K562 (cell line): ENCODE results near the gene PRSS57. TPM values are rescaled to one million over a fixed set of nuclear protein-coding genes. Genes with fewer than 3 reads are reported as not detected.

Experiments used
- ATAC-seq: fragments of 200-7000 bp; cut with Tn5 transposase; 3 replicates; pipeline ENCODE4 v1.9.1; 2020; ENCODE audit warnings: moderate library complexity
- BruUV-seq: library from RNA; stranded (reverse); fragments of 400-500 nt; replicated peaks from 2 replicates; lab custom pipeline; 2021; lab: Mats Ljungman, UMichigan
- CTCF ChIA-PET: fragments of 300-600 bp; formaldehyde crosslinking; extraction: SDS; loops from one replicate; lab custom pipeline; 2021; ENCODE audit warnings: low intra/inter-chr PET ratio; lab: Yijun Ruan, JAX
- POLR2A ChIA-PET: fragments of 300-600, 350-650 bp; sonication (Branson Sonifier 250); formaldehyde crosslinking; extraction: SDS; loops from one replicate; lab custom pipeline; 2021; ENCODE audit warnings: antibody characterized with exemption, inconsistent platforms; lab: Yijun Ruan, JAX
- DNase-seq, 4 experiments: peaks; one replicate each; pipeline versions ENCODE4 v3.0.0 to v3.0.0-alpha.2; 2011 to 2018; ENCODE audit warnings: low spot score in 3 of 4, mixed read lengths in 3 of 4; ENCODE audit errors: extremely low read depth in 1 of 4
- FAIRE-seq: peaks from 2 replicates; lab custom pipeline; 2011; peaks lifted over from hg19 to GRCh38; lab: Jason Lieb, UNC
- H2AFZ ChIP-seq: 2 replicates; pipeline ENCODE4 v1.6.0; 2011; ENCODE audit warnings: low read depth, low read length, control low read depth, inconsistent platforms
- H3K27ac ChIP-seq: fragments of 200-600 bp; 3 replicates; pipeline ENCODE4 v1.8.0; 2011; ENCODE audit warnings: low read depth, mild to moderate bottlenecking, control low read depth, inconsistent platforms, low read length, moderate library complexity, mixed read lengths; ENCODE audit errors: extremely low read depth
- H3K27me3 ChIP-seq, 2 experiments: fragments of 300-600 bp in 1 of 2; 2 replicates in 1 of 2; 3 replicates in 1 of 2; pipeline versions ENCODE4 v1.6.0 to v1.8.0; 2011; ENCODE audit warnings: inconsistent platforms in 2 of 2, low read length in 2 of 2, mild to moderate bottlenecking in 1 of 2, mixed read lengths in 1 of 2, moderate library complexity in 1 of 2; ENCODE audit not compliant: control insufficient read depth in 2 of 2, insufficient read depth in 2 of 2
- H3K36me3 ChIP-seq: fragments of 300-600 bp; 3 replicates; pipeline ENCODE4 v1.8.0; 2011; ENCODE audit warnings: mild to moderate bottlenecking, low read length, inconsistent platforms; ENCODE audit not compliant: control insufficient read depth, insufficient read depth
- H3K4me1 ChIP-seq, 2 experiments: fragments of 200-600 bp in 1 of 2; replicated peaks in 1 of 2; 2 replicates in 1 of 2; 3 replicates in 1 of 2; pipeline versions ENCODE4 v1.5.1 to v1.8.0; 2011; ENCODE audit warnings: inconsistent platforms in 2 of 2, low read length in 2 of 2, mild to moderate bottlenecking in 1 of 2, mixed read lengths in 1 of 2, moderate library complexity in 1 of 2; ENCODE audit not compliant: control insufficient read depth in 2 of 2, insufficient read depth in 2 of 2
- H3K4me2 ChIP-seq: 2 replicates; pipeline ENCODE4 v1.6.1; 2011; ENCODE audit warnings: low read length, control low read depth, inconsistent platforms, mixed read lengths; ENCODE audit not compliant: insufficient read depth
- H3K4me3 ChIP-seq: fragments of 200-600 bp; sonication (generic), shearing (Covaris generic); 2 replicates; pipeline ENCODE4 v1.5.1; 2016; ENCODE audit warnings: control low read depth, inconsistent platforms
- H3K79me2 ChIP-seq: fragments of 200-600 bp; 3 replicates; pipeline ENCODE4 v1.8.0; 2011; ENCODE audit warnings: low read length, inconsistent platforms; ENCODE audit not compliant: control insufficient read depth, insufficient read depth
- H3K9ac ChIP-seq, 2 experiments: 2 replicates each; pipeline versions ENCODE4 v1.6.0 to v1.6.1; 2011; ENCODE audit warnings: low read depth in 2 of 2, low read length in 2 of 2, control low read depth in 1 of 2, inconsistent platforms in 1 of 2, mild to moderate bottlenecking in 1 of 2, mixed read lengths in 1 of 2; ENCODE audit not compliant: insufficient read depth in 1 of 2
- H3K9me1 ChIP-seq: one replicate; pipeline ENCODE4 v1.6.0; 2011; ENCODE audit warnings: inconsistent platforms, mild to moderate bottlenecking, low read length, moderate library complexity; ENCODE audit not compliant: control insufficient read depth, insufficient read depth
- H3K9me3 ChIP-seq: replicated peaks from 2 replicates; pipeline ENCODE4 v1.5.1; 2011; ENCODE audit warnings: low read depth, low read length, inconsistent platforms; ENCODE audit not compliant: control insufficient read depth, insufficient read depth
- H4K20me1 ChIP-seq: replicated peaks from 2 replicates; pipeline ENCODE4 v1.6.1; 2011; ENCODE audit warnings: low read length, inconsistent platforms, mixed read lengths; ENCODE audit not compliant: control insufficient read depth, insufficient read depth
- POLR2G ChIP-seq: fragments of 200-400 bp; formaldehyde crosslinking; IDR thresholded peaks from 2 replicates; pipeline ENCODE4 v1.6.1; 2017; ENCODE audit warnings: low read depth, mild to moderate bottlenecking, antibody characterized with exemption, low read length, moderate library complexity
- ZBTB7A ChIP-seq: IDR thresholded peaks from 2 replicates; pipeline ENCODE4 v1.6.1; 2011; ENCODE audit warnings: low read depth, mild to moderate bottlenecking, low read length, moderate library complexity, borderline replicate concordance; ENCODE audit not compliant: control insufficient read depth
- ZNF253 ChIP-seq: fragments of 250-450 bp; sonication (Bioruptor Pico); conservative IDR thresholded peaks from 2 replicates; pipeline ENCODE4 v1.6.1; 2021; ENCODE audit warnings: mild to moderate bottlenecking
- ZNF740 ChIP-seq, 3 experiments: fragments of 200-800 bp in 1 of 3; sonication (Bioruptor generic) in 1 of 3; sonication (generic) in 1 of 3; formaldehyde crosslinking in 1 of 3; IDR thresholded peaks; 2 replicates each; pipeline versions ENCODE4 v1.6.1 to v1.8.0; 2016 to 2022; ENCODE audit warnings: mild to moderate bottlenecking in 2 of 3, missing compliant biosample characterization in 2 of 3, missing genetic modification characterization in 2 of 3, missing genetic modification reagents in 1 of 3
- WGBS: fragments of 100-300 bp; shearing (Covaris generic); methylation state at CpG from one replicate; pipeline ENCODE4 v1.1.6; 2016; ENCODE audit warnings: low coverage, mixed read lengths; ENCODE audit not compliant: insufficient coverage; ENCODE audit errors: missing lambda C conversion rate; 5-methylcytosine and 5-hydroxymethylcytosine counted together
- in situ Hi-C: fragments of 300-500 bp; cut with MboI; formaldehyde crosslinking; loops from 4 replicates; pipeline ENCODE4 v1.15.0; 2018; ENCODE audit warnings: inconsistent platforms, mixed read lengths
- intact Hi-C: fragments of 100-400 bp; cut with micrococcal nuclease; formaldehyde crosslinking; loops from 2 replicates; pipeline ENCODE4 v1.14.2; 2022
- polyA plus RNA-seq, 8 experiments: library from polyadenylated mRNA; depleted of rRNA in 4 of 8; stranded (reverse) in 5 of 8; unstranded in 3 of 8; fragments of >200 nt; fragmentation: Nextera tagmentation in 2 of 8; fragmentation: Illumina TruSeq in 1 of 8; extraction: Ambion mirVana in 2 of 8; extraction: Trizol in 1 of 8; gene quantifications; 2 replicates each; pipeline versions ENCODE4 v1.2.1 to v1.2.3, GENCODE V29; 2011 to 2014; ENCODE audit warnings: inconsistent platforms in 1 of 8, missing spikeins in 1 of 8
- total RNA-seq, 7 experiments: library from RNA; depleted of rRNA in 6 of 7; stranded (reverse); fragments of >200 nt in 6 of 7; fragmentation: Illumina TruSeq in 2 of 7; extraction: Trizol in 2 of 7; gene quantifications; 2 replicates each; pipeline versions ENCODE4 v1.2.1 to v1.2.3, GENCODE V29; 2011 to 2021; ENCODE audit warnings: low replicate concordance in 1 of 7

Gene PRSS57
- total and polyA plus RNA-seq, 9 of the 15 experiments (the other 6 are each of a cell fraction or from before 2014, with no cell fraction given), result 0.06 to 2.5 (median 1.3) TPM; not detected in 3

- 78% methylated on average over 17 of the region's 28 CpGs for WGBS
- H3K9ac ChIP-seq, result no peak overlapping the region
- H3K27me3 ChIP-seq, result no peaks in the 10 kb centered on the region
- H3K27ac ChIP-seq, result no peak overlapping the region
- intact Hi-C loops (no loop called here), in situ Hi-C loops (no loop called here)
- H3K9me3 ChIP-seq, result no peaks in the 10 kb centered on the region
- DNase-seq, result no peak
- H3K4me2 ChIP-seq, result no peak overlapping the region
- TF ChIP-seq ZNF253 (no peak), POLR2G (peak; percentile 14)
- POLR2A ChIA-PET, result no interaction called here
- no peaks in the 10 kb centered on the region for H3K9me1 ChIP-seq
- ATAC-seq, result no peak
- no peaks in the 10 kb centered on the region for H4K20me1 ChIP-seq
- no TSS peak for BruUV-seq
- peaks cover 46% of the 10 kb centered on the region; the same call in 1 of the 3 replicates for H3K36me3 ChIP-seq
- CTCF ChIA-PET, result no interaction called here
- no peak overlapping the region for H3K4me3 ChIP-seq
- no peaks in the 10 kb centered on the region for H3K79me2 ChIP-seq
- H2AFZ ChIP-seq, result no peak overlapping the region
- H3K4me1 ChIP-seq, result peaks cover 0 to 52% of the 10 kb centered on the region in 2 experiments; a peak in 2 of 5 replicates
- FAIRE-seq, result no peak
Observed at GRCh38 chr19:644363-644762, 50.9 kb downstream of the PRSS57 start.

- no peaks in the 10 kb centered on the region for H3K79me2 ChIP-seq
- peak; percentile 13; the same call in 1 of the 2 replicates for TF ChIP-seq ZBTB7A
- TF ChIP-seq ZNF740 (CRISPR knock-in tag; IDR thresholded peaks at IDR 0.05), result no peak
- TF ChIP-seq ZNF740 (tag; IDR thresholded peaks at IDR 0.05), result no peak
- peak; percentile 49; the same call in 1 of the 2 replicates for TF ChIP-seq POLR2G
- no peak overlapping the region for H3K4me2 ChIP-seq
- ChIA-PET POLR2A (no interaction called here), CTCF (no interaction called here)
- H3K27ac ChIP-seq, result no peak overlapping the region
- no peaks in the 10 kb centered on the region for H3K27me3 ChIP-seq
- H3K36me3 ChIP-seq, result peaks cover 40% of the 10 kb centered on the region; the same call in 1 of the 3 replicates
- no peak for DNase-seq
- H4K20me1 ChIP-seq, result no peaks in the 10 kb centered on the region
- no peak overlapping the region for H2AFZ ChIP-seq
- no peak overlapping the region for H3K4me3 ChIP-seq
- in situ Hi-C loops (no loop called here), intact Hi-C loops (no loop called here)
- H3K9me3 ChIP-seq, result no peaks in the 10 kb centered on the region
- no peak for ATAC-seq
- 84% methylated on average over 3 of the region's 24 CpGs for WGBS
- no TSS peak for BruUV-seq
- peaks cover 4 to 58% of the 10 kb centered on the region in 2 experiments; a peak in 4 of 5 replicates for H3K4me1 ChIP-seq
- no peaks in the 10 kb centered on the region for H3K9me1 ChIP-seq
- FAIRE-seq, result no peak
- no peak overlapping the region for H3K9ac ChIP-seq
Observed at GRCh38 chr19:643736-644135, 51.5 kb downstream of the PRSS57 start.
